Progenitor cell of endocrine pancreas (in vitro differentiated cells): Measurements from ENCODE around the gene EDNRB. TPM values are rescaled to one million over a fixed set of nuclear protein-coding genes. Genes with fewer than 3 reads are reported as not detected.
"Not testable (repeated sequence)": the region's sequence is repeated elsewhere in the genome, so short reads cannot be mapped to it uniquely, and the experiment has no call there.

ENCODE experiments used
- DNase-seq: peaks from one replicate; pipeline ENCODE4 v3.0.0; 2021; ENCODE audit warnings: low spot score; ENCODE audit not compliant: unreplicated experiment
- H3K27ac Mint-ChIP-seq: 2 replicates; pipeline ENCODE4 v1.8.0; 2021; ENCODE audit warnings: mild to moderate bottlenecking, moderate library complexity, mixed read lengths
- H3K27me3 Mint-ChIP-seq: 2 replicates; pipeline ENCODE4 v1.8.0; 2021; ENCODE audit warnings: mixed read lengths
- H3K36me3 Mint-ChIP-seq: 2 replicates; pipeline ENCODE4 v1.8.0; 2022; ENCODE audit warnings: mixed read lengths; ENCODE audit not compliant: insufficient read depth
- H3K4me1 Mint-ChIP-seq: 2 replicates; pipeline ENCODE4 v1.8.0; 2021; ENCODE audit warnings: low read depth, mixed read lengths
- H3K4me3 Mint-ChIP-seq: 2 replicates; pipeline ENCODE4 v1.8.0; 2021; ENCODE audit warnings: low read depth, mild to moderate bottlenecking, moderate library complexity, mixed read lengths
- H3K9me3 Mint-ChIP-seq: 2 replicates; pipeline ENCODE4 v1.8.0; 2021; ENCODE audit warnings: low read depth, mixed read lengths
- total RNA-seq: library from RNA; stranded (reverse); gene quantifications from 2 replicates; pipeline ENCODE4 v1.2.1, GENCODE V29; 2021
- TF ChIP-seq, protein P1 (sequence below): fragments of 200-600 bp; sonication (generic); IDR thresholded peaks from one replicate; pipeline ENCODE4 v1.5.0; 2021; ENCODE audit warnings: antibody characterized with exemption, mild to moderate bottlenecking; ENCODE audit not compliant: unreplicated experiment

EDNRB gene
- total RNA-seq, 1 donor from 2014 or later, result 1.0 TPM

GRCh38 chr13:77857531-77858209 is 61.0 kb downstream of the EDNRB start:
- Mint-ChIP-seq H3K27ac (no peak overlapping the region), H3K4me3 (no peak overlapping the region)

GRCh38 chr13:77853703-77854102 is 64.9 kb downstream of the EDNRB start:
- Mint-ChIP-seq H3K9me3 (no peaks in the 10 kb centered on the region), H3K4me3 (no peak overlapping the region), H3K27me3 (no peaks in the 10 kb centered on the region), H3K36me3 (no peaks in the 10 kb centered on the region), H3K4me1 (no peaks in the 10 kb centered on the region), H3K27ac (no peak overlapping the region)
- TF ChIP-seq, protein P1, sequence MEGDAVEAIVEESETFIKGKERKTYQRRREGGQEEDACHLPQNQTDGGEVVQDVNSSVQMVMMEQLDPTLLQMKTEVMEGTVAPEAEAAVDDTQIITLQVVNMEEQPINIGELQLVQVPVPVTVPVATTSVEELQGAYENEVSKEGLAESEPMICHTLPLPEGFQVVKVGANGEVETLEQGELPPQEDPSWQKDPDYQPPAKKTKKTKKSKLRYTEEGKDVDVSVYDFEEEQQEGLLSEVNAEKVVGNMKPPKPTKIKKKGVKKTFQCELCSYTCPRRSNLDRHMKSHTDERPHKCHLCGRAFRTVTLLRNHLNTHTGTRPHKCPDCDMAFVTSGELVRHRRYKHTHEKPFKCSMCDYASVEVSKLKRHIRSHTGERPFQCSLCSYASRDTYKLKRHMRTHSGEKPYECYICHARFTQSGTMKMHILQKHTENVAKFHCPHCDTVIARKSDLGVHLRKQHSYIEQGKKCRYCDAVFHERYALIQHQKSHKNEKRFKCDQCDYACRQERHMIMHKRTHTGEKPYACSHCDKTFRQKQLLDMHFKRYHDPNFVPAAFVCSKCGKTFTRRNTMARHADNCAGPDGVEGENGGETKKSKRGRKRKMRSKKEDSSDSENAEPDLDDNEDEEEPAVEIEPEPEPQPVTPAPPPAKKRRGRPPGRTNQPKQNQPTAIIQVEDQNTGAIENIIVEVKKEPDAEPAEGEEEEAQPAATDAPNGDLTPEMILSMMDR, result no peak
- no peak for DNase-seq

More at GRCh38 chr13:77857531-77858209, 61.0 kb downstream of the EDNRB start:
- no peaks in the 10 kb centered on the region for H3K27me3 Mint-ChIP-seq
- TF ChIP-seq, protein P1, result no peak
- no peak for DNase-seq
- no peaks in the 10 kb centered on the region for H3K4me1 Mint-ChIP-seq
- no peaks in the 10 kb centered on the region for H3K9me3 Mint-ChIP-seq
- no peaks in the 10 kb centered on the region for H3K36me3 Mint-ChIP-seq

DNA sequence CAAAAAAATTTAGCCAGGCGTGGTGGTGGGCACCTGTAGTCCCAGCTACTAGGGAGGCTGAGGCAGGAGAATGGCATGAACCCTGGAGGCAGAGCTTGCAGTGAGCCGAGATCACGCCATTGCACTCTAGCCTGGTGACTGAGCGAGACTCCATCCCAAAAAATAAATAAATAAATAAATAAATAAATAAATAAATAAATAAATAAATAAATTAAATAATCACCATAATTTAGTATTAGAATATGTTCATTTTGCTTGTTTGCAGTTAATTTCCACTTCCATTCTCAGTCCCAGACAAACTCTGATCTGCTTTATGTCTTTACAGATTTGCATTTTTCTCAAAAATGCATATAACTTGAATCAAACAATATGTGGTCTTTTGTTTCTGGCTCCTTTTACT is 70.6 kb downstream of the EDNRB start:
- not testable (repeated sequence) for H3K27ac Mint-ChIP-seq, H3K27me3 Mint-ChIP-seq, H3K4me1 Mint-ChIP-seq, H3K36me3 Mint-ChIP-seq, DNase-seq, H3K9me3 Mint-ChIP-seq, H3K4me3 Mint-ChIP-seq

- DNase-seq, result no peak
- no peaks in the 10 kb centered on the region for H3K27me3 Mint-ChIP-seq
- no peaks in the 10 kb centered on the region for H3K4me1 Mint-ChIP-seq
- no peak overlapping the region for H3K4me3 Mint-ChIP-seq
- H3K36me3 Mint-ChIP-seq, result no peaks in the 10 kb centered on the region
- TF ChIP-seq, protein P1, result no peak
- H3K9me3 Mint-ChIP-seq, result peaks cover 4% of the 10 kb centered on the region
- H3K27ac Mint-ChIP-seq, result no peak overlapping the region
These were observed 72.5 kb downstream of the EDNRB start for GRCh38 chr13:77846173-77846572.

Other genes starting within 250 kb of the EDNRB start
- 46.3 and 51.4 TPM in 2 replicates for gene SLAIN1, start 221.1 kb downstream of the EDNRB start, total RNA-seq